ENCODE measurements around the gene NAB1.
A peak's percentile ranks its signal among the peaks of the same experiment; 100 is the strongest.

The NAB1 gene

GRCh38 chr2:190637903-190638618 is 10.8 kb upstream of the NAB1 start:
- no peak for DNase-seq

- no peak for DNase-seq
Observed at GRCh38 chr2:190640117-190640516, 8.8 kb upstream of the NAB1 start.

GRCh38 chr2:190641469-190641868 is 7.4 kb upstream of the NAB1 start:
- no peak for DNase-seq

- no peak for DNase-seq
Observed at GRCh38 chr2:190646780-190647522, 1.9 kb upstream of the NAB1 start.

GRCh38 chr2:190648289-190649034 is 421 bp upstream of the NAB1 start:
- peak; percentile 46 to 80 for DNase-seq

GRCh38 chr2:190649798-190650390 is 1.0 kb downstream of the NAB1 start:
- peak in 1 of 2 experiments; percentile 45 for DNase-seq

GRCh38 chr2:190651413-190651812 is 2.5 kb downstream of the NAB1 start:
- DNase-seq, result no peak

GRCh38 chr2:190653231-190653630 is 4.3 kb downstream of the NAB1 start:
- DNase-seq, result no peak

- no peak for DNase-seq
Observed at GRCh38 chr2:190653931-190654330, 5.0 kb downstream of the NAB1 start.

- DNase-seq, result no peak
Observed at GRCh38 chr2:190655113-190655512, 6.2 kb downstream of the NAB1 start.

- no peak for DNase-seq
Observed at GRCh38 chr2:190655570-190655969, 6.7 kb downstream of the NAB1 start.

GRCh38 chr2:190656301-190656700 is 7.4 kb downstream of the NAB1 start:
- DNase-seq, result peak in 1 of 2 experiments; percentile 3

GRCh38 chr2:190657474-190658255 is 8.8 kb downstream of the NAB1 start:
- no peak for DNase-seq

- DNase-seq, result no peak
Observed at GRCh38 chr2:190659553-190659952, 10.7 kb downstream of the NAB1 start.

GRCh38 chr2:190662754-190663153 is 13.9 kb downstream of the NAB1 start:
- no peak for DNase-seq

GRCh38 chr2:190663348-190663747 is 14.5 kb downstream of the NAB1 start:
- DNase-seq, result no peak

- no peak for DNase-seq
Observed at GRCh38 chr2:190663839-190664238, 15.0 kb downstream of the NAB1 start.

GRCh38 chr2:190664240-190664639 is 15.4 kb downstream of the NAB1 start:
- no peak for DNase-seq

GRCh38 chr2:190666895-190667294 is 18.0 kb downstream of the NAB1 start:
- no peak for DNase-seq

- no peak for DNase-seq
Observed at GRCh38 chr2:190668892-190669291, 20.0 kb downstream of the NAB1 start.

GRCh38 chr2:190670182-190670946 is 21.5 kb downstream of the NAB1 start:
- DNase-seq, result no peak

Data from NCI-H524 (cell line).